Activated T-helper 9 cell treated with anti-CD3 and anti-CD28 coated beads, Interleukin-2, amount 50 U/mL, for 16 hours (primary cell): Measurements from ENCODE around the gene ABHD16B.
A peak's percentile ranks its signal among the peaks of the same experiment; 100 is the strongest.
"Not testable (repeated sequence)": the region's sequence is repeated elsewhere in the genome, so short reads cannot be mapped to it uniquely, and the experiment has no call there.

Experiments
- DNase-seq: peaks from one replicate; pipeline ENCODE4 v3.0.0-alpha.2; 2020; ENCODE audit warnings: low read depth

Gene ABHD16B

GRCh38 chr20:63878899-63879663 lies 17.8 kb downstream of the ABHD16B start:
- DNase-seq: no peak

- DNase-seq: not testable (repeated sequence)
These were observed 19.6 kb downstream of the ABHD16B start for GRCh38 chr20:63880901-63881300.

GRCh38 chr20:63881451-63882226 lies 20.3 kb downstream of the ABHD16B start:
- no peak for DNase-seq

- DNase-seq: no peak
These were observed 21.2 kb downstream of the ABHD16B start for GRCh38 chr20:63882257-63883200.

- DNase-seq: no peak
These were observed 21.9 kb downstream of the ABHD16B start for GRCh38 chr20:63883201-63883593.

GRCh38 chr20:63884506-63885263 lies 23.4 kb downstream of the ABHD16B start:
- no peak for DNase-seq

GRCh38 chr20:63885264-63886053 lies 24.2 kb downstream of the ABHD16B start:
- no peak for DNase-seq

- DNase-seq: no peak
These were observed 24.7 kb downstream of the ABHD16B start for GRCh38 chr20:63886054-63886419.

DNA sequence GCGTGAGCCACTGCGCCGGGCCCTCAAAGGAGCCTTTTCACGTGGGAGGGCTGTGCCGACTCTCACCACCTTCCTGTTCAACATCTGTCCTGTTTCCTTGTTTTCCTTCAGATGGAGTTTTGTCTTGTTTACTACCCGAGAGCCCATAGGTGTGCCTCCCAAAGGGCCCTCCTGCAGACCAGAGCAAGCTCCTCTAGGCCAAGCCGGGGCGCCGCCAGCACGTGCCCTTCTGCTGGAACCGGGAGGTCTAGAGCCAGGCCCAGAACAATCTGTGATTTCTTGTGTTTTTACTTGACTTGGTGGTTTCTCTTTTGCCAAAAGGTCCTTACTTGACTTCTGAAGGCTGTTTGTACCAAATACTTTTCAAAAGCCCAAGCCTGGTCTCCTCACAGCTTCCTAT lies 25.6 kb downstream of the ABHD16B start:
- DNase-seq: no peak

GRCh38 chr20:63889241-63890200 lies 28.2 kb downstream of the ABHD16B start:
- DNase-seq: no peak

DNA sequence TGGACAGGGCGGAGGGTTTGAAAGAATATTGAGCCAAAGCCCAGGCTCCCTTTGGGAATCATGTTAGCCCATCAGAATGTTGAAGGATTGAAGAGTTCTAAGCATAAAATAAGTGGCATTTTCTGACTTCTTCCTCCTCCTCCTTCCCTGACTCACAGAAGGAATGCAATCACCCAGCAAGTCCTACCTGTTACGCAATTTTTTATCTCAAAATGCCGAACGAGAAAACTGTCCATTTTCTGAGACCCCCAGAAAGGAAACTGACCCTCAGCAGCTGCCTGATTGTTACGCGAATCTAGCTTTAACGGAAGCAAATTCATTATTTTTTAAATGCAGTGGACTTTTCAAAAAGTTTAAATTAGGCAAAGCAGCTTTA lies 28.9 kb downstream of the ABHD16B start:
- no peak for DNase-seq

GRCh38 chr20:63890616-63891015 lies 29.3 kb downstream of the ABHD16B start:
- no peak for DNase-seq

DNA sequence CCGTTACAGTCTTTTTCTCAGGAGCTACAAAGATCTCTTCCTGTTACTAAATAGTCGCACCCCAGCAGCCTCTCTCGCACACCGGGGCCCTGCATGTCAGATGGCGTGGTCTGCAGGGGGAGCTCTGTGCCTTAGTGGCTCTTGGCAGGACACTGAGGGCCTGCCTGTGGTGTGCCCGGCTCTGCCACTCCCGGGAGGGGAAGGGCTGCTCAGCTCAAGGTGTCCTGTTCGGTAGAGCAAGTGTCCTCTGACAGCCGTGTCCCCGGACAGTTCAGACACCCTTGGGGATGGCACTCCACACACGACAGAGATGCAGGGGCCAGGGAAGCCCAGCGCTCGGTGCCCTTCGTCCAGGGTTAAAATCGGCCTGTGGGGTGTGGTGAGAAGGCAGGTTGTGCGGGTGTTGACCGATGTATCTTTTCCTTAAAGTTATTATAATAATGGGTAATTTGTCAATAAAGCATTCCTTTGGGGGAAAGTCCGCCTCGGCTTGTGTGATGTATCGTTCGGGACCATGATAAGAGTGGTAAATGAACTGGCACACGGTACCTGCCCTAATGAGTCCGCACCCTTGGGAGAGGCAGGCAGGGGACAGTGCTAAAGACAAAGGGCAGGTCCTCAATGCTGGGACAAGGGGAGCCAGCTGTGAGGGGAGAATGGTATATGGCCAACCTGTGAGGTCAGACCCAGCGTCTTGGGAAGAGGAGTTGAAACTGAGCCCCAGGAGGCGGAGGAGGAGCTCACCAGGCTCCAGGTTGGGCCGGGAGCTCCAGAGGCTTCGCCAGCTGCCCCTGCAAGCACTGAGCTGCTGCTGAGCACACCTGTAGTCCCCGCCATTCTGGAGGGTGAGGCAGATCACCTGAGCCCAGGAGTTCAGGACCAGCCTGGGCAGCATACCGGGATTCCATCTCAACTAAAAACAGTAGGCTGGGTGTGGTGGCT lies 30.0 kb downstream of the ABHD16B start:
- no peak for DNase-seq

- no peak for DNase-seq
These were observed 31.1 kb downstream of the ABHD16B start for GRCh38 chr20:63892402-63892801.

DNA sequence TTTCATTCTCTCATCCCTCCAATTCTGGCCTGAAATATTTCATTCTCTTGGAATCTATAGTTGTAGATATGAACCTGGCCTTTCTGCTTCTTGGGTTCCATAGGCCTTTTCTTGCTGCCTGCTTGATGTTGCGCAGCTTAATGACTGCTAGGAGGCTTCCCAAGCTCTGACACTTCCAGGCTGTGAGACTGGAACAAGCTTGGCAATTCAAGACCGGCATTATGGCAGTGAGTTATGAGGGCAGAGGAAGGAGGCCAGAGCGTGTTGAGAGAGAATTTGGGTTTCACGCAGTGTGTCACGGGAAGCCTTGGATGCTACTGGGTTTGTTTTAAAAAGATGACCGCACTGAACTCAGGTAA lies 32.7 kb downstream of the ABHD16B start:
- DNase-seq: no peak

GRCh38 chr20:63894358-63895201 lies 33.3 kb downstream of the ABHD16B start, which contains the start of gene DNAJC5:
Gene DNAJC5 (plus strand): TSS chr20:63895126. CDS start chr20:63928346, 33,220 bp downstream.
- peak; percentile 96 for DNase-seq

DNA sequence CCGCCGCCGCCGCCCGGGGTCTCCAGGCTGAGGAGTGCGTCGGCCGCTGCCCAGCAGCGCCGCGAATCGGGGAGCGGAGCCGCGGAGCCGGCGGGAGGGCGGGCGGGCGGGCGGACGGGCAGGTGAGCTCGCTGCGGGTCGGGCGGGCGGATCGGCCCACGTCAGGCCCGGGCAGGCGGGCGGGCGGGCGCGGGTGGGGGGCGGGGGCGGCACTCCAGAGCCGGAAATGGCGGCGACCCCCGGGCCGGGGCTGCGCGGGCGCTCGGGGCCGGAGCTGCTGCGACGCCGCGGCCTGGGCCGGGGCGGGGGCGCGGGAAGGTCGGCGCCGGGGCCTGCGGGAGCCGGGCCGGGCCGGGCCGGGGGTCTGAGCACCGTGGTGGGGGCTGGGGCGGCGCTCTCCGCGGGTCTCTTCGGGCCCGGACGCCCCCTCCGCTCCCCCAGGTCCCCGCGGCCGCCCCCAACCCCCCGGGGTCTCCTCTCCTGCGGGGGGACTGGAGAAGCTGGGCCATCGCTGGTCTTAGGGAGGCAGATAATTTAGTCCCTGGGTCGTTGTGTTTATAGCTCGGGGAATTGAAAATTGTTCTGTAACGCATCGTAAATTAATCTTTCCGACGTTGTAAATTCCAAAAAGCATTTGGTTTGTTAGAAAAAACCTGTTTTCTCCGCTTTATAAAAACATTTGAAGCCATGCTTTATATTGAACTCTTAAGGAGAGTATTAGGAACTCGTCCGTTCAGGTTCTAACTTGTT lies 34.1 kb downstream of the ABHD16B start:
- no peak for DNase-seq
